ENCODE measurements around the gene CDH26.

DNA sequence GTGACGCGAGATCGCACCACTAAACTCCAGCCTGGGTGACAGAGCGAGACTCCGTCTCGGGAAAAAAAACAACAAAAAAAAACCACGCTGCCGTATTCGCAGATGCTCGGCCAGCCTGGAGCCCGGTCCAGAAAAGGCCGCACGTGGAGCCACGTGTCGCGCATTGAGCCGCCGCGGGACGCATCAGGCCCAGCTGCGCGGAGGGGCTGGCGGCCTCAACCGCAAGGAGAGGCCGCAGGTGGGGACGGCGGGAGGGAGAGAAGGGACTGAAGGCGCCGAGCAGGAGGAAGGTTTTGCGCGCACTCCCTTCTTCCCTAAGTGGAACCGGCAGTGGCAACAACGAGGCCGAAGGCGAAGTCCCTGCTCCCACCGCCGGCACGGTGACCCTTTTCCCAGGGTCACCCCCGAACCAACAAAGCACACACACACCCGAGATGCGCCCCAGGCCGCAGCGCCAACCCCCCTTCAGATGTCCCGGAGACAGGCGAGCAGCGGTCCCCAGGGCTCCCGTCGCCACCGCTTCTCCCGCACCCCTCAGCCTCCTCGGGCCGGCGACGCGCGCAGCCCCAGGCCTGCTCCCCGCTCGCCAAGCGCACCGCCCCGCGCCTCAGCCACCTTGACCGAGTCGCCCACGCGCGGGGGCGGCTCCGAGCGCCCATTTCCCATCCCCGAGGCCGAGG, 25.5 kb upstream of the CDH26 start:
- TF ChIP-seq CTCF (CRISPR knock-in tag; IDR thresholded peaks at IDR 0.05), result no peak
- TF ChIP-seq HOXA7 (CRISPR knock-in tag; IDR thresholded peaks at IDR 0.05), result no peak
- TF ChIP-seq ATM (IDR thresholded peaks at IDR 0.05; ENCODE audit: borderline replicate concordance), result no peak
- TF ChIP-seq, protein P1, sequence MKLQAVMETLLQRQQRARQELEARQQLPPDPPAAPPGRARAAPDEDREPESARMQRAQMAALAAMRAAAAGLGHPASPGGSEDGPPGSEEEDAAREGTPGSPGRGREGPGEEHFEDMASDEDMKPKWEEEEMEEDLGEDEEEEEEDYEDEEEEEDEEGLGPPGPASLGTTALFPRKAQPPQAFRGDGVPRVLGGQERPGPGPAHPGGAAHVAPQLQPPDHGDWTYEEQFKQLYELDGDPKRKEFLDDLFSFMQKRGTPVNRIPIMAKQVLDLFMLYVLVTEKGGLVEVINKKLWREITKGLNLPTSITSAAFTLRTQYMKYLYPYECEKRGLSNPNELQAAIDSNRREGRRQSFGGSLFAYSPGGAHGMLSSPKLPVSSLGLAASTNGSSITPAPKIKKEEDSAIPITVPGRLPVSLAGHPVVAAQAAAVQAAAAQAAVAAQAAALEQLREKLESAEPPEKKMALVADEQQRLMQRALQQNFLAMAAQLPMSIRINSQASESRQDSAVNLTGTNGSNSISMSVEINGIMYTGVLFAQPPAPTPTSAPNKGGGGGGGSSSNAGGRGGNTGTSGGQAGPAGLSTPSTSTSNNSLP (IDR thresholded peaks at IDR 0.05; ENCODE audit: low read depth, low read length), result no peak
- TF ChIP-seq ZBTB38 (CRISPR knock-in tag; IDR thresholded peaks at IDR 0.05), result no peak
- TF ChIP-seq ZBTB49 (CRISPR knock-in tag; IDR thresholded peaks at IDR 0.05; ENCODE audit: borderline replicate concordance), result no peak
- no peak for TF ChIP-seq TAF1 (CRISPR knock-in tag; IDR thresholded peaks at IDR 0.05)
- TF ChIP-seq BHLHE40 (IDR thresholded peaks at IDR 0.05; ENCODE audit: low read length), result no peak
- no peak for TF ChIP-seq XRCC5 (optimal IDR thresholded peaks at IDR 0.05; ENCODE audit: low read length)
- no peak for TF ChIP-seq MLLT10 (CRISPR knock-in tag; IDR thresholded peaks at IDR 0.05)

All from HepG2 (cell line).